ENCODE results near the gene PDGFA. TPM values are rescaled to one million over a fixed set of nuclear protein-coding genes. Genes with fewer than 3 reads are reported as not detected.

PDGFA gene
- total RNA-seq, 1 donor from 2014 or later, result 7.6 TPM

- peak; percentile 17 for DNase-seq
- TF ChIP-seq CTCF (IDR thresholded peaks at IDR 0.05; ENCODE audit: partially characterized antibody, unreplicated experiment), result no peak
- Mint-ChIP-seq H3K4me3 (ENCODE audit: unreplicated experiment) (no peak overlapping the region), H3K36me3 (ENCODE audit: unreplicated experiment) (no peaks in the 10 kb centered on the region), H3K9me3 (ENCODE audit: unreplicated experiment) (peaks cover 2% of the 10 kb centered on the region), H3K4me1 (ENCODE audit: low read depth, unreplicated experiment) (peaks cover 13% of the 10 kb centered on the region), H3K27ac (ENCODE audit: unreplicated experiment) (no peak overlapping the region), H3K27me3 (ENCODE audit: unreplicated experiment) (peaks cover 17% of the 10 kb centered on the region)
Measured at GRCh38 chr7:512541-513311, 6.9 kb downstream of the PDGFA start.

- peaks cover 2% of the 10 kb centered on the region for H3K9me3 Mint-ChIP-seq (ENCODE audit: unreplicated experiment)
- TF ChIP-seq CTCF (IDR thresholded peaks at IDR 0.05; ENCODE audit: partially characterized antibody, unreplicated experiment), result no peak
- no peak overlapping the region for H3K27ac Mint-ChIP-seq (ENCODE audit: unreplicated experiment)
- H3K4me1 Mint-ChIP-seq (ENCODE audit: low read depth, unreplicated experiment), result peaks cover 11% of the 10 kb centered on the region
- DNase-seq, result no peak
- H3K4me3 Mint-ChIP-seq (ENCODE audit: unreplicated experiment), result no peak overlapping the region
- H3K27me3 Mint-ChIP-seq (ENCODE audit: unreplicated experiment), result peaks cover 17% of the 10 kb centered on the region
- H3K36me3 Mint-ChIP-seq (ENCODE audit: unreplicated experiment), result no peaks in the 10 kb centered on the region
Measured at GRCh38 chr7:512146-512510, 7.5 kb downstream of the PDGFA start.

GRCh38 chr7:511476-512145 is 8.0 kb downstream of the PDGFA start:
- no peak for TF ChIP-seq CTCF (IDR thresholded peaks at IDR 0.05; ENCODE audit: partially characterized antibody, unreplicated experiment)
- H3K36me3 Mint-ChIP-seq (ENCODE audit: unreplicated experiment), result no peaks in the 10 kb centered on the region
- no peak overlapping the region for H3K27ac Mint-ChIP-seq (ENCODE audit: unreplicated experiment)
- H3K27me3 Mint-ChIP-seq (ENCODE audit: unreplicated experiment), result peaks cover 17% of the 10 kb centered on the region
- no peak overlapping the region for H3K4me3 Mint-ChIP-seq (ENCODE audit: unreplicated experiment)
- peaks cover 11% of the 10 kb centered on the region for H3K4me1 Mint-ChIP-seq (ENCODE audit: low read depth, unreplicated experiment)
- peak; percentile 12 for DNase-seq
- peaks cover 2% of the 10 kb centered on the region for H3K9me3 Mint-ChIP-seq (ENCODE audit: unreplicated experiment)

GRCh38 chr7:510782-511281 is 8.8 kb downstream of the PDGFA start:
- DNase-seq, result peak; percentile 13
- Mint-ChIP-seq H3K4me1 (ENCODE audit: low read depth, unreplicated experiment) (peaks cover 11% of the 10 kb centered on the region), H3K9me3 (ENCODE audit: unreplicated experiment) (peaks cover 2% of the 10 kb centered on the region), H3K36me3 (ENCODE audit: unreplicated experiment) (no peaks in the 10 kb centered on the region), H3K27me3 (ENCODE audit: unreplicated experiment) (peaks cover 12% of the 10 kb centered on the region), H3K4me3 (ENCODE audit: unreplicated experiment) (no peak overlapping the region), H3K27ac (ENCODE audit: unreplicated experiment) (no peak overlapping the region)
- TF ChIP-seq CTCF (IDR thresholded peaks at IDR 0.05; ENCODE audit: partially characterized antibody, unreplicated experiment), result no peak

GRCh38 chr7:510131-510481 is 9.5 kb downstream of the PDGFA start:
- Mint-ChIP-seq H3K27me3 (ENCODE audit: unreplicated experiment) (peaks cover 6% of the 10 kb centered on the region), H3K9me3 (ENCODE audit: unreplicated experiment) (peaks cover 5% of the 10 kb centered on the region), H3K4me3 (ENCODE audit: unreplicated experiment) (no peak overlapping the region), H3K27ac (ENCODE audit: unreplicated experiment) (no peak overlapping the region), H3K36me3 (ENCODE audit: unreplicated experiment) (no peaks in the 10 kb centered on the region), H3K4me1 (ENCODE audit: low read depth, unreplicated experiment) (peaks cover 10% of the 10 kb centered on the region)
- TF ChIP-seq CTCF (IDR thresholded peaks at IDR 0.05; ENCODE audit: partially characterized antibody, unreplicated experiment), result no peak
- peak; percentile 11 for DNase-seq

Measured in glutamatergic neuron (in vitro differentiated cells).